A673 (cell line): ENCODE measurements around the gene TRMT10B.

ENCODE experiments used
- EZH2 ChIP-seq: fragments of 200-600 bp; sonication (generic); IDR thresholded peaks from 2 replicates; pipeline ENCODE4 v1.6.1; 2017; ENCODE audit warnings: borderline replicate concordance, low read depth, mild to moderate bottlenecking, mixed read lengths, antibody characterized with exemption, low read length; ENCODE audit not compliant: poor library complexity, severe bottlenecking
- TF ChIP-seq, protein P1 (sequence below): fragments of 300-800, 200-600 bp; sonication (generic); conservative IDR thresholded peaks from 2 replicates; pipeline ENCODE4 v1.5.1; 2017; ENCODE audit warnings: low read depth, mild to moderate bottlenecking, antibody characterized with exemption, low read length, moderate library complexity, mixed read lengths

GRCh38 chr9:37801287-37801850, 47.8 kb downstream of the TRMT10B start:
- TF ChIP-seq, protein P1, sequence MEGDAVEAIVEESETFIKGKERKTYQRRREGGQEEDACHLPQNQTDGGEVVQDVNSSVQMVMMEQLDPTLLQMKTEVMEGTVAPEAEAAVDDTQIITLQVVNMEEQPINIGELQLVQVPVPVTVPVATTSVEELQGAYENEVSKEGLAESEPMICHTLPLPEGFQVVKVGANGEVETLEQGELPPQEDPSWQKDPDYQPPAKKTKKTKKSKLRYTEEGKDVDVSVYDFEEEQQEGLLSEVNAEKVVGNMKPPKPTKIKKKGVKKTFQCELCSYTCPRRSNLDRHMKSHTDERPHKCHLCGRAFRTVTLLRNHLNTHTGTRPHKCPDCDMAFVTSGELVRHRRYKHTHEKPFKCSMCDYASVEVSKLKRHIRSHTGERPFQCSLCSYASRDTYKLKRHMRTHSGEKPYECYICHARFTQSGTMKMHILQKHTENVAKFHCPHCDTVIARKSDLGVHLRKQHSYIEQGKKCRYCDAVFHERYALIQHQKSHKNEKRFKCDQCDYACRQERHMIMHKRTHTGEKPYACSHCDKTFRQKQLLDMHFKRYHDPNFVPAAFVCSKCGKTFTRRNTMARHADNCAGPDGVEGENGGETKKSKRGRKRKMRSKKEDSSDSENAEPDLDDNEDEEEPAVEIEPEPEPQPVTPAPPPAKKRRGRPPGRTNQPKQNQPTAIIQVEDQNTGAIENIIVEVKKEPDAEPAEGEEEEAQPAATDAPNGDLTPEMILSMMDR, result no peak
- TF ChIP-seq EZH2, result no peak
